WTC11 (cell line): ENCODE measurements around the gene CDX2. TPM values are rescaled to one million over a fixed set of nuclear protein-coding genes. Genes with fewer than 3 reads are reported as not detected.

ENCODE experiments used
- total RNA-seq: library from RNA; stranded (reverse); gene quantifications from 3 replicates; pipeline ENCODE4 v1.2.3, GENCODE V29; 2021

CDX2 gene
- total RNA-seq, 1 experiment from 2014 or later = 0.44 TPM

Other genes with a start within 250 kb of the CDX2 start
- not detected in 3 replicates for gene GSX1, start 176.8 kb downstream of the CDX2 start, total RNA-seq
- not detected in 3 replicates for gene PDX1, start 49.3 kb downstream of the CDX2 start, total RNA-seq
- not detected in 3 replicates for gene URAD, start 19.4 kb upstream of the CDX2 start, total RNA-seq
- gene FLT3, start 131.3 kb upstream of the CDX2 start, total RNA-seq = 0.15 to 0.34 TPM (median 0.16 TPM) in 3 replicates
- 33.1 to 37.8 TPM (median 34.2 TPM) in 3 replicates for gene PAN3, start 169.2 kb upstream of the CDX2 start, total RNA-seq